ENCODE results near the gene SGMS1. TPM values are rescaled to one million over a fixed set of nuclear protein-coding genes. Genes with fewer than 3 reads are reported as not detected.

The SGMS1 gene
- total and polyA plus RNA-seq, 2 donors (not counting 1 experiment from before 2014, with no cell fraction given) = 10.0 to 43.5 TPM

- peaks cover 34% of the 10 kb centered on the region for H3K79me2 ChIP-seq (ENCODE audit: control insufficient read depth, insufficient read depth, low read length)
- no peak for TF ChIP-seq EZH2 (IDR thresholded peaks at IDR 0.05; ENCODE audit: borderline replicate concordance, insufficient read depth, low read depth, low read length, poor library complexity, severe bottlenecking)
- no peak for TF ChIP-seq CTCF (IDR thresholded peaks at IDR 0.05)
- H3K4me3 ChIP-seq (ENCODE audit: control extremely low read depth in 1 of 5, extremely low read depth in 1 of 5, insufficient read depth in 1 of 5, low read depth in 2 of 5, low read length in 4 of 5) = peak overlapping the region in 1 of 5 experiments; percentile 34
- peaks cover 12% of the 10 kb centered on the region for H3K9me3 Mint-ChIP-seq (ENCODE audit: insufficient read depth)
- H3K27ac Mint-ChIP-seq = peak overlapping the region; percentile 89
- no CpG with 5 or more reads among the region's 1 CpG for WGBS (ENCODE audit: insufficient coverage)
- no peak for ATAC-seq (ENCODE audit: low read depth)
- peaks cover 43 to 44% of the 10 kb centered on the region in 2 donors for H3K4me1 ChIP-seq (ENCODE audit: control insufficient read depth in 2 of 2, insufficient read depth in 2 of 2, low read length in 2 of 2)
- H3K4me1 Mint-ChIP-seq = peaks cover 57% of the 10 kb centered on the region
- peaks cover 0 to 4% of the 10 kb centered on the region in 2 experiments for H3K36me3 ChIP-seq (replicated peaks in 1 of 2; ENCODE audit: control extremely low read depth in 1 of 2, control insufficient read depth in 1 of 2, extremely low read depth in 1 of 2, insufficient read depth in 2 of 2, low read length in 1 of 2)
- peak overlapping the region; percentile 84 to 95 for H3K27ac ChIP-seq (ENCODE audit: low read length in 2 of 2)
- H3K9me3 ChIP-seq (ENCODE audit: control extremely low read depth in 1 of 3, control insufficient read depth in 2 of 3, insufficient read depth in 1 of 3, low read length in 2 of 3) = peaks cover 5 to 22% (median 13%) of the 10 kb centered on the region in 3 donors
- ChIA-PET POLR2A (interaction anchor here (0.6 kb wide), 1 partner anchor 262 kb away, joined by 7 read pairs; the partner anchor contains the start of gene SGMS1), CTCF (no interaction called here)
- no peaks in the 10 kb centered on the region for H4K20me1 ChIP-seq (ENCODE audit: control insufficient read depth, insufficient read depth, low read length, poor library complexity, severe bottlenecking)
- peak overlapping the region; percentile 35 for H3K4me3 Mint-ChIP-seq
- no peaks in the 10 kb centered on the region for H3K27me3 ChIP-seq (replicated peaks in 1 of 4; ENCODE audit: control extremely low read depth in 1 of 4, control insufficient read depth in 3 of 4, insufficient read depth in 4 of 4, low read length in 3 of 4)
- peak overlapping the region; percentile 8 for H3K9ac ChIP-seq (ENCODE audit: low read length)
- H3K4me2 ChIP-seq (replicated peaks; ENCODE audit: low read depth, low read length, poor library complexity, severe bottlenecking) = peak overlapping the region; percentile 63
- peak; percentile 30 for DNase-seq
- no peaks in the 10 kb centered on the region for H3K27me3 Mint-ChIP-seq
- intact Hi-C loops (cut with micrococcal nuclease) = loop anchor here (1.0 to 10.0 kb wide), 4 partner anchors 47 to 262 kb away; no protein-coding TSS in a partner anchor
- H2AFZ ChIP-seq (ENCODE audit: insufficient read depth, low read depth, low read length, poor library complexity, severe bottlenecking) = no peak overlapping the region
These were observed 261.8 kb downstream of the SGMS1 start for GRCh38 chr10:50361946-50362345.

- Histone ChIP-seq H3K27me3 (replicated peaks in 1 of 4; ENCODE audit: control extremely low read depth in 1 of 4, control insufficient read depth in 3 of 4, insufficient read depth in 4 of 4, low read length in 3 of 4) (no peaks in the 10 kb centered on the region), H3K4me1 (ENCODE audit: control insufficient read depth in 2 of 2, insufficient read depth in 2 of 2, low read length in 2 of 2) (peaks cover 43 to 44% of the 10 kb centered on the region in 2 donors), H3K27ac (ENCODE audit: low read length in 2 of 2) (peak overlapping the region in 1 of 2 donors; percentile 84), H3K4me2 (replicated peaks; ENCODE audit: low read depth, low read length, poor library complexity, severe bottlenecking) (no peak overlapping the region), H3K79me2 (ENCODE audit: control insufficient read depth, insufficient read depth, low read length) (peaks cover 35% of the 10 kb centered on the region), H2AFZ (ENCODE audit: insufficient read depth, low read depth, low read length, poor library complexity, severe bottlenecking) (no peak overlapping the region), H4K20me1 (ENCODE audit: control insufficient read depth, insufficient read depth, low read length, poor library complexity, severe bottlenecking) (no peaks in the 10 kb centered on the region), H3K9ac (ENCODE audit: low read length) (no peak overlapping the region), H3K4me3 (ENCODE audit: control extremely low read depth in 1 of 5, extremely low read depth in 1 of 5, insufficient read depth in 1 of 5, low read depth in 2 of 5, low read length in 4 of 5) (no peak overlapping the region), H3K36me3 (replicated peaks in 1 of 2; ENCODE audit: control extremely low read depth in 1 of 2, control insufficient read depth in 1 of 2, extremely low read depth in 1 of 2, insufficient read depth in 2 of 2, low read length in 1 of 2) (peaks cover 0 to 4% of the 10 kb centered on the region in 2 experiments), H3K9me3 (ENCODE audit: control extremely low read depth in 1 of 3, control insufficient read depth in 2 of 3, insufficient read depth in 1 of 3, low read length in 2 of 3) (peaks cover 3 to 22% (median 18%) of the 10 kb centered on the region in 3 donors)
- intact Hi-C loops (cut with micrococcal nuclease) = loop anchor here (10.0 kb wide), 2 partner anchors 45 to 95 kb away; no protein-coding TSS in a partner anchor
- Mint-ChIP-seq H3K27ac (peak overlapping the region; percentile 89), H3K4me1 (peaks cover 51% of the 10 kb centered on the region), H3K4me3 (peak overlapping the region; percentile 35), H3K9me3 (ENCODE audit: insufficient read depth) (peaks cover 9% of the 10 kb centered on the region), H3K27me3 (no peaks in the 10 kb centered on the region)
- TF ChIP-seq EZH2 (IDR thresholded peaks at IDR 0.05; ENCODE audit: borderline replicate concordance, insufficient read depth, low read depth, low read length, poor library complexity, severe bottlenecking) (no peak), CTCF (IDR thresholded peaks at IDR 0.05) (no peak)
- 96% methylated on average over 3 of the region's 5 CpGs for whole genome bisulfite sequencing (ENCODE audit: insufficient coverage)
- ATAC-seq (ENCODE audit: low read depth) = no peak
- CTCF ChIA-PET = interaction anchor here (1.1 to 1.5 kb wide), 3 partner anchors 13 to 260 kb away, joined by 3 read pairs; no protein-coding TSS in a partner anchor
- POLR2A ChIA-PET = no interaction called here
- DNase-seq = no peak
These were observed 263.5 kb downstream of the SGMS1 start for GRCh38 chr10:50360077-50360850.
